Spleen (tissue), 11 donors: ENCODE measurements around the gene EZH2. TPM values are rescaled to one million over a fixed set of nuclear protein-coding genes. Genes with fewer than 3 reads are reported as not detected.

Experiments
- DNase-seq: peaks from one replicate; pipeline ENCODE4 v3.0.0-alpha.2; 2020
- H3K27ac ChIP-seq, 8 donors: fragments of 200-600 bp; sonication (generic) in 7 of 8; 1 replicate in 4 of 8; 2 replicates in 4 of 8; pipeline versions ENCODE4 v1.5.0 to v1.8.0; 2016 to 2021; ENCODE audit warnings: inconsistent platforms in 4 of 8, mild to moderate bottlenecking in 4 of 8, moderate library complexity in 1 of 8
- H3K27me3 ChIP-seq, 7 donors: fragments of 200-600 bp; sonication (generic) in 6 of 7; replicated peaks in 1 of 7; 1 replicate in 4 of 7; 2 replicates in 3 of 7; pipeline versions ENCODE4 v1.5.0 to v1.8.0; 2016 to 2021; ENCODE audit warnings: inconsistent platforms in 3 of 7, mild to moderate bottlenecking in 1 of 7
- H3K36me3 ChIP-seq, 6 donors: fragments of 200-600 bp; sonication (generic) in 5 of 6; 1 replicate in 4 of 6; 2 replicates in 2 of 6; pipeline versions ENCODE4 v1.5.0 to v1.8.0; 2016 to 2021; ENCODE audit warnings: inconsistent platforms in 2 of 6
- H3K4me1 ChIP-seq, 6 donors: fragments of 200-600 bp; sonication (generic) in 5 of 6; 1 replicate in 3 of 6; 2 replicates in 3 of 6; pipeline versions ENCODE4 v1.5.0 to v1.8.0; 2016 to 2021; ENCODE audit warnings: inconsistent platforms in 3 of 6
- H3K4me3 ChIP-seq, 8 donors: fragments of 200-600 bp; sonication (generic) in 7 of 8; 1 replicate in 4 of 8; 2 replicates in 4 of 8; pipeline versions ENCODE4 v1.5.0 to v1.8.0; 2016 to 2021; ENCODE audit warnings: inconsistent platforms in 4 of 8, mild to moderate bottlenecking in 4 of 8, moderate library complexity in 2 of 8
- H3K9me3 ChIP-seq, 8 donors: fragments of 200-600 bp; sonication (generic) in 7 of 8; 1 replicate in 4 of 8; 2 replicates in 4 of 8; pipeline versions ENCODE4 v1.5.0 to v1.8.0; 2016 to 2021; ENCODE audit warnings: inconsistent platforms in 4 of 8
- CTCF ChIP-seq, 11 experiments: fragments of 200-600 bp in 7 of 11; fragments of 450-650 bp in 4 of 11; sonication (generic) in 4 of 11; IDR thresholded peaks in 8 of 11; conservative IDR thresholded peaks in 3 of 11; 1 replicate in 7 of 11; 2 replicates in 4 of 11; pipeline versions ENCODE4 v1.4.0 to v1.8.0; 2016 to 2021; ENCODE audit warnings: antibody characterized with exemption in 11 of 11, inconsistent platforms in 4 of 11, mild to moderate bottlenecking in 1 of 11
- POLR2A ChIP-seq, 3 donors: fragments of 450-650 bp; IDR thresholded peaks; one replicate each; pipeline ENCODE4 v1.5.1; 2017; ENCODE audit warnings: antibody characterized with exemption in 3 of 3, mild to moderate bottlenecking in 1 of 3
- POLR2AphosphoS5 ChIP-seq, 3 donors: sonication (generic); formaldehyde crosslinking; IDR thresholded peaks; one replicate each; pipeline ENCODE4 v1.5.1; 2017; ENCODE audit warnings: antibody characterized with exemption in 3 of 3
- WGBS, 5 donors: extraction: QIAGEN DNeasy Blood & Tissue Kit in 3 of 5; methylation state at CpG; one replicate each; pipeline versions ENCODE4 v1.1.5 to v1.1.7; 2013 to 2018; 5-methylcytosine and 5-hydroxymethylcytosine counted together
- intact Hi-C: fragments of 100-400 bp; cut with DNase I; formaldehyde crosslinking; loops from one replicate; pipeline ENCODE4 v1.15.0; 2023; ENCODE audit warnings: low total_unique reads
- polyA plus RNA-seq, 3 donors: library from polyadenylated mRNA; stranded (reverse); fragments of 200-250 nt; gene quantifications; one replicate each; pipeline ENCODE4 v1.2.1, GENCODE V29; 2013
- total RNA-seq, 7 donors: library from RNA; depleted of rRNA in 3 of 7; stranded (reverse); fragments of >200 nt in 3 of 7; fragmentation: NEBNext Ultra II Directional in 4 of 7; extraction: Animal tissue kit (Norgen Biotek cat#: 25700) in 4 of 7; gene quantifications; one replicate each; pipeline versions ENCODE4 v1.1.0 to v1.2.1, GENCODE V29; 2016 to 2021
- donor health status: healthy with polysubstance abuse.
- donor health status: DM: no; HTN: no; CAD: no; lungs with moderate emphysema.
- donor health status: DM: no; HTN: no; CAD: no.
- donor health status: Bipolar disorder and iron deficiency.
- donor health status: healthy.
- donor health status: DM: no; HTN: no; CAD: no.
- donor health status: DM: yes; HTN: yes; CAD: no.

The EZH2 gene
- total and polyA plus RNA-seq, 10 donors = 5.0 to 14.5 (median 7.4) TPM

- Histone ChIP-seq H3K4me3 (no peak overlapping the region), H3K27ac (no peak overlapping the region), H3K9me3 (no peaks in the 10 kb centered on the region), H3K27me3 (no peaks in the 10 kb centered on the region), H3K36me3 (peaks cover 7 to 100% (median 93%) of the 10 kb centered on the region in 6 donors), H3K4me1 (no peaks in the 10 kb centered on the region)
- DNase-seq = no peak
- TF ChIP-seq POLR2AphosphoS5 (IDR thresholded peaks at IDR 0.05) (no peak), POLR2A (IDR thresholded peaks at IDR 0.05) (no peak), CTCF (IDR thresholded peaks at IDR 0.05 in 8 of 11, conservative IDR thresholded peaks at IDR 0.05 in 3 of 11) (no peak)
- 91 to 96% (median 95%) methylated on average over 7 of the region's 7 CpGs for WGBS, 5 donors
- intact Hi-C loops = no loop called here
These were observed 94.9 kb downstream of the EZH2 start for GRCh38 chr7:148789220-148789619.

DNA sequence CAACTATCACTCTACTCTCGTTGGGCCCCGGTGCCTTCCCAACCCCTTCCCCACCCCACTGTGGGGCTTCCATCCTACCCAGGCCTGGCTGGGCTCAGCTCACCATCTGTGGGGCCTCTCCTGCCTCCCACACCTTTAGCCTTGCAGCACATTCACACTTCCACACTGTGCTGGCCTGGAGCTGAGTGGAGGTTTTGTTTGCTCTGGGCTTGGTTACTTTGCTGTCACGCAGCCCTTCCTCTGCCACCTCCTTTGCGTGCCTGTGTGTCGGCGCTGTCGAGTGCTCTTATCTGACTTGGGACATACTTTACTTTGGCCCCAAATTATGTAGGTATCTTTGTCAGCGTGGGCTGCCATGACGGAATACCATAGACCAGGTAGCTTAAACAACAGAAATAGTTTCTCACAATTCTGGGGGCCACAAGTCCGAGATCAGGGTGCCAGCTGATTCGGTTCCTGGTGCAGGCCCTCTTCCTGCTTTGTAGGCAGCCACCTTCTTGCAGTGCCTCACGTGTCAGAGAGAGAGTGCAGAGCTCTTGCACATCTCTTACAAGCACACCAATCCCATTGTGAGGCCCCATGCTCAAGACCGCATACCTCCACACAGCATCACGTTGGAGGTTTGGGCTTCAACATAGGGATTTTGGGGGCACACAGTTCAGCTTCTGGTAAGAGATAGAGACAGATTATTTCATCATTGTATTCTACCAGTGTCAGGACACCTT, 96.4 kb downstream of the EZH2 start:
- H3K27me3 ChIP-seq = no peaks in the 10 kb centered on the region
- no peak overlapping the region for H3K27ac ChIP-seq
- DNase-seq = no peak
- no peak overlapping the region for H3K4me3 ChIP-seq
- TF ChIP-seq POLR2AphosphoS5 (IDR thresholded peaks at IDR 0.05) = peak in 1 of 3 donors; percentile 32
- no peak for TF ChIP-seq CTCF (IDR thresholded peaks at IDR 0.05 in 8 of 11, conservative IDR thresholded peaks at IDR 0.05 in 3 of 11)
- H3K36me3 ChIP-seq = peaks cover 7 to 100% (median 92%) of the 10 kb centered on the region in 6 donors
- WGBS, 5 donors = 92 to 97% (median 94%) methylated on average over 14 of the region's 14 CpGs
- no peaks in the 10 kb centered on the region for H3K4me1 ChIP-seq
- intact Hi-C loops = no loop called here
- no peaks in the 10 kb centered on the region for H3K9me3 ChIP-seq

GRCh38 chr7:148783801-148784527, 100.1 kb downstream of the EZH2 start:
- no peak overlapping the region for H3K27ac ChIP-seq
- no peak for DNase-seq
- WGBS, 5 donors = 94 to 96% (median 95%) methylated on average over 15 of the region's 15 CpGs
- no peaks in the 10 kb centered on the region for H3K27me3 ChIP-seq
- H3K9me3 ChIP-seq = no peaks in the 10 kb centered on the region
- intact Hi-C loops = no loop called here
- H3K36me3 ChIP-seq = peaks cover 7 to 100% (median 72%) of the 10 kb centered on the region in 6 donors
- H3K4me1 ChIP-seq = no peaks in the 10 kb centered on the region
- H3K4me3 ChIP-seq = no peak overlapping the region
- TF ChIP-seq CTCF (IDR thresholded peaks at IDR 0.05 in 8 of 11, conservative IDR thresholded peaks at IDR 0.05 in 3 of 11) (no peak), POLR2A (IDR thresholded peaks at IDR 0.05) (no peak), POLR2AphosphoS5 (IDR thresholded peaks at IDR 0.05) (no peak)

- Histone ChIP-seq H3K4me3 (no peak overlapping the region), H3K4me1 (no peaks in the 10 kb centered on the region), H3K27ac (no peak overlapping the region), H3K36me3 (peaks cover 0 to 100% (median 66%) of the 10 kb centered on the region in 6 donors), H3K9me3 (no peaks in the 10 kb centered on the region), H3K27me3 (no peaks in the 10 kb centered on the region)
- WGBS, 5 donors = 91 to 94% (median 91%) methylated on average over 44 of the region's 44 CpGs
- TF ChIP-seq POLR2AphosphoS5 (IDR thresholded peaks at IDR 0.05) (peak in 1 of 3 donors; percentile 51), POLR2A (IDR thresholded peaks at IDR 0.05) (no peak)
- intact Hi-C loops = no loop called here
- no peak for DNase-seq
These were observed 101.2 kb downstream of the EZH2 start for GRCh38 chr7:148782757-148783456.
